Gastrocnemius medialis (tissue), 4 donors: ENCODE measurements around the gene GNG14.
"Not testable (repeated sequence)": the region's sequence is repeated elsewhere in the genome, so short reads cannot be mapped to it uniquely, and the experiment has no call there.

Experiments used
- POLR2A ChIP-seq, 2 donors: fragments of 450-650 bp; IDR thresholded peaks; one replicate each; pipeline ENCODE4 v1.6.1; 2017; ENCODE audit warnings: antibody characterized with exemption in 2 of 2, mild to moderate bottlenecking in 2 of 2, moderate library complexity in 2 of 2
- TF ChIP-seq, protein P1 (sequence below), 5 experiments: fragments of 450-650 bp in 3 of 5; fragments of 200-600 bp in 2 of 5; sonication (generic) in 2 of 5; IDR thresholded peaks in 4 of 5; conservative IDR thresholded peaks in 1 of 5; 1 replicate in 4 of 5; 2 replicates in 1 of 5; pipeline ENCODE4 v1.5.1; 2016 to 2019; ENCODE audit warnings: antibody characterized with exemption in 5 of 5, mild to moderate bottlenecking in 3 of 5, moderate library complexity in 3 of 5

DNA sequence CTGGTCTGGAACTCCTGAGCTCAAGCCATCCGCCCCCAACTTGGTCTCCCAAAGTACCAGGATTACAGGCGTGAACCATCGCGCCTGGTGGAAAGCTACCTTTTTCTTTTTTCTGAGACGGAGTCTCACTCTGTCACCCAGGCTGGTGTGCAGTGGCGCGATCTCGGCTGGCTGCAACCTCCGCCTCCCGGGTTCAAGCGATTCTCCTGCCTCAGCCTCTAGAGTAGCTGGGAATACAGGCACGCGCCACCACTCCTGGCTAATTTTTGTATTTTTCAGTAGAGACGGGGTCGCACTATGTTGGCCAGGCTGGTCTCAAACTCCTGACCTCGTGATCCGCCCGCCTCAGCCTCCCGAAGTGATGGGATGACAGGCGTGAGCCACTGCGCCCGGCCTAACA is 9.6 kb downstream of the GNG14 start:
- TF ChIP-seq, protein P1, sequence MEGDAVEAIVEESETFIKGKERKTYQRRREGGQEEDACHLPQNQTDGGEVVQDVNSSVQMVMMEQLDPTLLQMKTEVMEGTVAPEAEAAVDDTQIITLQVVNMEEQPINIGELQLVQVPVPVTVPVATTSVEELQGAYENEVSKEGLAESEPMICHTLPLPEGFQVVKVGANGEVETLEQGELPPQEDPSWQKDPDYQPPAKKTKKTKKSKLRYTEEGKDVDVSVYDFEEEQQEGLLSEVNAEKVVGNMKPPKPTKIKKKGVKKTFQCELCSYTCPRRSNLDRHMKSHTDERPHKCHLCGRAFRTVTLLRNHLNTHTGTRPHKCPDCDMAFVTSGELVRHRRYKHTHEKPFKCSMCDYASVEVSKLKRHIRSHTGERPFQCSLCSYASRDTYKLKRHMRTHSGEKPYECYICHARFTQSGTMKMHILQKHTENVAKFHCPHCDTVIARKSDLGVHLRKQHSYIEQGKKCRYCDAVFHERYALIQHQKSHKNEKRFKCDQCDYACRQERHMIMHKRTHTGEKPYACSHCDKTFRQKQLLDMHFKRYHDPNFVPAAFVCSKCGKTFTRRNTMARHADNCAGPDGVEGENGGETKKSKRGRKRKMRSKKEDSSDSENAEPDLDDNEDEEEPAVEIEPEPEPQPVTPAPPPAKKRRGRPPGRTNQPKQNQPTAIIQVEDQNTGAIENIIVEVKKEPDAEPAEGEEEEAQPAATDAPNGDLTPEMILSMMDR (IDR thresholded peaks at IDR 0.05 in 4 of 5, conservative IDR thresholded peaks at IDR 0.05 in 1 of 5) = not testable (repeated sequence)
- TF ChIP-seq POLR2A (IDR thresholded peaks at IDR 0.05) = not testable (repeated sequence)
